RPMI7951 (cell line): ENCODE results near the gene COL15A1. TPM values are rescaled to one million over a fixed set of nuclear protein-coding genes. Genes with fewer than 3 reads are reported as not detected.

Experiments
- DNase-seq: peaks from one replicate; pipeline ENCODE4 v3.0.0-alpha.2; 2012; ENCODE audit warnings: low read depth
- total RNA-seq: library from RNA; depleted of rRNA; stranded (reverse); fragments of >200 nt; shearing (Covaris generic); gene quantifications from 2 replicates; pipeline ENCODE4 v1.2.3, GENCODE V29; 2014

COL15A1 gene
- total RNA-seq, 1 experiment from 2014 or later, result 20.2 TPM

GRCh38 chr9:99015448-99015847 lies 71.7 kb downstream of the COL15A1 start:
- no peak for DNase-seq

DNA sequence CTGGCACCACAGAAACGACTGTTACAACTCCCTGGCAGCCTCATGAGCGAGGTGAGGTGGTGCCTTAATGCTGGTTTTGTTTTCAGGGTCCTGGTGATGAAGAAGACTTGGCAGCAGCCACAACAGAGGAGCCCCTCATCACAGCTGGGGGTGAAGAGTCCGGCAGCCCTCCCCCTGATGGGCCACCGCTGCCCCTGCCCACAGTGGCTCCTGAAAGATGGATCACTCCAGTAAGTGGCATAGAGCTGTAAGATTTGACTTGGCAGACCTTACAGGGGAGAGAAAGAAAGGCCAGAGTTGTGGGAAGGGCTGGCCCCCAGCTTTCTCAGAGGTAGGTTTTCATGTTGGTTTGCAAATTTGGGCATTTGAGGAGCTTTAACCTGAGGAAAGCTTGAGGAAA lies 72.2 kb downstream of the COL15A1 start:
- no peak for DNase-seq

DNA sequence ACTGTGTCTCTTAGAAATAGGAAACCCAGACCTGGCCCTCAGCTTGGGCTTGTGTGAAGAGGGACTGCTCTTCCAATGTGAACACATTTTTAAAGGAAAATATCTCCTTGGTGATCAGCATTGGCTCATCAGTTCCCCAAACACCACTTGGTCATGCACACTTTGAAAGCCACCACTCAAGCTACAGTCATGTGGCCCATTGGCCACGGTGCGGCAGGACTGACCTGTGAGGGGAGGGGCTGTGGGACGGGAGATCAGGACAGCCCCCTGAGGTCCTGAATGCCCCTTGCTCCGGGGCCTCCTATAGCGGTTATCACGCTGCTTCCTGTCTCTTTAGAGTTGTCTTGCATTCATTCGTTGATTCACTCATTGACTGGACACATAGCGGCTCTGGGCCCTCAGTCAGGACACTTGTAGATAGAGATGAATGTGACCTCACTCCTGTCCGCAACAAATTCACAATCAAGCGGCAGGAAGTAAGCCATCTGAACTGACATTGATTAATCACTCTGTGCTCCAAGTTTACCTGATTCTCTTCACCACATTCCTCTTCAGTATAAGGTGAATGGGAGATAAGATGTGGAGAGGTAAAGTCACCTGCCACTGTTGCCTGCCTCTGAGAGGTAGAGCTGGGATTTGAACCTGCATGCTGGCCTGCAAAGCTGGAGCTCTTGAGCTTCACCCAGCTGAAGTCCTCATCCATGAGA lies 73.1 kb downstream of the COL15A1 start:
- DNase-seq, result no peak

DNA sequence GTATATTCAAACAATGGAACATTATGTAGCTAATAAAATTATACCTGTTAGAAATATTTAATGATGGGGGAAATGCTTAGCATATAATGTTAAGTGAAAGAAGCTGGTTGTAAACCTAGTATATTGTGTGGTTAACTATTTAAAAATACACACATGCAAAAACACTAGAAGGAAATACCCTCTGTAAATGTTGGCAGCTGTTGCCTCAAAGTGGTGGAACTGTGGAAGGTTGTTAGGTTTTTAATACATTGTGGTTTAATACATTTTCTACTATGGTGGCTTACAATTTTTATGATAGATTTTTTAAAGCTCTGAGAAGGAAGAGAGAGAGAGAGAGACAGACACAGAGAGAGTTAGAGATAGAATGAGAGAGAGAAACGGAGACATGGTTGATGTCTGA lies 74.9 kb downstream of the COL15A1 start:
- no peak for DNase-seq

GRCh38 chr9:99019510-99020331 lies 76.0 kb downstream of the COL15A1 start:
- DNase-seq, result peak; percentile 87

DNA sequence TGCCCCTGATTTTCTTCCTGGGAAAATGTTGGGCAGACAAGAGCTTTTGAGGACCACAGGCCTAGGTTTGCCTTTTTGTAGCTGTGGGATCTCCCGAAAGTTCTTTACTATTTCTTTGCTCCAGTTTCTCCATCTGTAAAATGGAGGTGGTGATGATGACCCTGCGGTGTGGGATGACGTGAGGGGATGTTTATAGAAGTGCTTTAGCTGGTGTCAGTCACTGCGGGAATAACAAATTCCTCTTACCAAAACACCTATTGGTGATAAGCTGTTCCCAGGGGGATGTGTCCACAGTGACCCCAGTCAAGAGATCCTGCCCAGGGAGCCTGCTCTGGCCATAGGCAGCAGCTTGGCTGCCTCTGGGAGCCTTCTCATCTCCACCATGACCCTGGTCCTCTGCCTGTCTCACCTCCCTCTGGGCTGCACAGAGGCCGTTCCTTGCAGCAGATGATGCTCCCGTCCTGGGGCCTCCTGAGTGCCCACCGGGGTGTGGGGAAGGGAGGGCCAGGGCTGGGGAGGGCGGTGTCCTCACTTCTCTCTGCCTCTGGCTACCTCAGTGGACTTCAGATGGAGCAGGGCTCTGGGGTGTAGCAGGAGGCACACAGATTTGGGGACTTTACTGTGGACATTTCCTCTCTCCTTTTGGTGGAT lies 77.2 kb downstream of the COL15A1 start:
- DNase-seq, result no peak

- no peak for DNase-seq
These were observed 77.8 kb downstream of the COL15A1 start for GRCh38 chr9:99021512-99021911.

DNA sequence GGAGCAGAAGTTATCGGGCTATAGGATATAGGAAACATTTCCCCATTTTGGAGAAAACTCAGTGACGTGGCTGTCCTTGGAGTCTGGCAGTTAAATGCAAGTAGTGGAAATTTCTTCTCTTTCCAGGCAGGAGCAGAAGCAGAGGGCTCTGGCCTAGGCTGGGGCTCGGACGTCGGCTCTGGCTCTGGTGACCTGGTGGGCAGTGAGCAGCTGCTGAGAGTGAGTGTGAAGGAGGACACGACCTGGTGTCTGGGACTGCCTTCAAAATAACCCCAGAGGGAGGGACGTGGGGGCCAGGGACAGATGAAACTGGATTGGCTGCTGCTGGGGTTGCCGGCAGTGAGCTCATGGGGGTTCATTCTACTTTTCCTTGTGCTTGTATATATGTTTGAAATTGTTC lies 79.5 kb downstream of the COL15A1 start:
- no peak for DNase-seq

DNA sequence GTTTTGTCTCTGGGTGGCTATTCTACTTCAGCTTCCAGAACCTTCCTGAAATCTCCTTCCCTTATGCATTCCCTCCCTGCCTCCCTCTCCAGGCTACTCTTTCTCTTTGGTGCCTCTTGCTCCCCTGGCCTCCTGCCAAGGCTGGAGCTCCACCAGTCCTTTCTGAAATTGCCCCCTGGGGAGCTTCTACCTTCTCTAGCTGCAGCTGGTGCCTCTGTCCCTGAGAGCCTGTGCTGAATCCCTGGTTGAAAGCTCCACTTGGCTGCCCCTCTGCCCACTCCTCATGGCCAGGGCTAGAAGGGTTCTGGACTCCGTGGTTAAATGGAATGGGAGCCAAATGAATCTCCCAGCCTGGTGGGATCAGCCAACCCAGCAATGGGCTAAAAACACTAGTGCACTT lies 80.1 kb downstream of the COL15A1 start:
- peak; percentile 40 for DNase-seq

DNA sequence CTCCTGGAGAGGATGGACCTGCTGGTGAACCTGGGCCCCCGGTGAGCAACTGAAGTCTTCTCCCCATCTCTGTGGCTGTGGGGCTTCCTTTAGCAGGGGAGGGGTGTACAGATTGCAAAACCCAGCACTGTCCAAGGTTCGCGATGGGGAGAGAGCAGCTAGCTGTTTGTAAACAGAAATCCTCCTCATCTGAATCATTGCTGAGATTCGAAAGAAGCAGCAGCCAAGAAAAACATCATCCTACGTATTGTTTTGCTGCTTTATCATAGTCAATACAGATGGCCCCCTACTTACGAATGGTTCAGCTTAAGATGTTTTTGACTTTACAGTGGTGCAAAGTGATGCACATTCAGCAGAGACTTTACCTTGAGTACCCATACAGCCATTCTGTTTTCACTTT lies 81.3 kb downstream of the COL15A1 start:
- no peak for DNase-seq

- DNase-seq, result no peak
These were observed 82.0 kb downstream of the COL15A1 start for GRCh38 chr9:99025616-99026270.

- DNase-seq, result no peak
These were observed 82.7 kb downstream of the COL15A1 start for GRCh38 chr9:99026271-99026955.

DNA sequence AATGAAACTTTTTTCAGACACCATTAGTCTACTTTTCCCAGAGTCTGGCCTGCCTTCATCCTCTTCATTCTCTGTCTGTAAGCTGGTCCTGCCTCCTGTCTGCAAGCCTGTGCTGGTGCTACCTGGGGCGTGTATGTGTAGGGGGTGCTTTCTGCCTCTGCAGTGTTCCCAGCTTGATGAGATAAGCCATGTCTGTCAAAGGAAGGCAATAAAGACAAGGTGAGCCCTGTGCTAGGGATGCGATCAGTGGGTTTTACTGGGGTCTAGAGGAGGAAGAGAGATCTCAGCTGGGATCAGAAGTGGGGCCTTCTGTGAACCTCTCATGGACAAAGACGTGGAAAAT lies 83.2 kb downstream of the COL15A1 start:
- DNase-seq, result no peak

GRCh38 chr9:99027443-99027842 lies 83.7 kb downstream of the COL15A1 start:
- no peak for DNase-seq

GRCh38 chr9:99029083-99029645 lies 85.5 kb downstream of the COL15A1 start:
- no peak for DNase-seq

- DNase-seq, result peak; percentile 37
These were observed 86.4 kb downstream of the COL15A1 start for GRCh38 chr9:99030092-99030511.

- no peak for DNase-seq
These were observed 87.0 kb downstream of the COL15A1 start for GRCh38 chr9:99030610-99031109.

GRCh38 chr9:99031319-99031718 lies 87.6 kb downstream of the COL15A1 start:
- no peak for DNase-seq

DNA sequence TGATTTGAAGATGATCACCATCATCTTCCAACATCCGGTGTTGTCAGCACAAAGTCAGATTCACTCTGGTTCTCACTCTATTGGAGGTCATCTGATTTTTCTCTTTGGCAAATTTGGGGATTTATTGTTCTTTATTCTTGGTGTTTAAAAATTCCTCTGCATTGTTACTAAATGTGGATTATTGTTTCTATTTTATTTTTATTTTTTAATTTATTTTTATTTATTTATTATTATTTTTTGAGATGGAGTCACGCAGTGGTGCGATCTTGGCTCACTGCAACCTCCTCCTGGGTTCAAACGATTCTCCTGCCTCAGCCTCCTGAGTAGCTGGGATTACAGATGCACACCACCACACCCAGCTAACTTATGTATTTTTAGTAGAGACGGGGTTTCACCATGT lies 88.3 kb downstream of the COL15A1 start:
- no peak for DNase-seq

- DNase-seq, result no peak
These were observed 90.4 kb downstream of the COL15A1 start for GRCh38 chr9:99034149-99034548.

GRCh38 chr9:99035313-99035712 lies 91.6 kb downstream of the COL15A1 start:
- no peak for DNase-seq
